ENCODE data around the gene GTF3C4. TPM values are rescaled to one million over a fixed set of nuclear protein-coding genes. Genes with fewer than 3 reads are reported as not detected.

Gene GTF3C4
- total RNA-seq, 1 donor from 2014 or later, result 25.9 TPM

- Mint-ChIP-seq H3K27ac (no peak overlapping the region), H3K27me3 (no peaks in the 10 kb centered on the region), H3K36me3 (peaks cover 31% of the 10 kb centered on the region), H3K9me3 (no peaks in the 10 kb centered on the region), H3K4me1 (ENCODE audit: unreplicated experiment) (no peaks in the 10 kb centered on the region), H3K4me3 (no peak overlapping the region)
- no peak for DNase-seq (ENCODE audit: extremely low spot score, unreplicated experiment)
- TF ChIP-seq CTCF (conservative IDR thresholded peaks at IDR 0.05), result no peak
These were observed 41.5 kb upstream of the GTF3C4 start for GRCh38 chr9:132628746-132629145.

GRCh38 chr9:132630116-132630515, 40.1 kb upstream of the GTF3C4 start:
- Mint-ChIP-seq H3K27me3 (no peaks in the 10 kb centered on the region), H3K4me1 (ENCODE audit: unreplicated experiment) (no peaks in the 10 kb centered on the region), H3K9me3 (no peaks in the 10 kb centered on the region), H3K27ac (no peak overlapping the region), H3K36me3 (peaks cover 26% of the 10 kb centered on the region), H3K4me3 (no peak overlapping the region)
- DNase-seq (ENCODE audit: extremely low spot score, unreplicated experiment), result no peak
- TF ChIP-seq CTCF (conservative IDR thresholded peaks at IDR 0.05), result no peak

GRCh38 chr9:132630811-132631210, 39.5 kb upstream of the GTF3C4 start:
- Mint-ChIP-seq H3K36me3 (peaks cover 20% of the 10 kb centered on the region), H3K27ac (no peak overlapping the region), H3K4me3 (no peak overlapping the region), H3K9me3 (no peaks in the 10 kb centered on the region), H3K4me1 (ENCODE audit: unreplicated experiment) (no peaks in the 10 kb centered on the region), H3K27me3 (no peaks in the 10 kb centered on the region)
- TF ChIP-seq CTCF (conservative IDR thresholded peaks at IDR 0.05), result no peak
- no peak for DNase-seq (ENCODE audit: extremely low spot score, unreplicated experiment)

- DNase-seq (ENCODE audit: extremely low spot score, unreplicated experiment), result no peak
- Mint-ChIP-seq H3K9me3 (no peaks in the 10 kb centered on the region), H3K36me3 (peaks cover 20% of the 10 kb centered on the region), H3K4me3 (no peak overlapping the region), H3K27ac (no peak overlapping the region), H3K4me1 (ENCODE audit: unreplicated experiment) (no peaks in the 10 kb centered on the region), H3K27me3 (no peaks in the 10 kb centered on the region)
- TF ChIP-seq CTCF (conservative IDR thresholded peaks at IDR 0.05), result no peak
These were observed 39.0 kb upstream of the GTF3C4 start for GRCh38 chr9:132631280-132631679.

- no peak for TF ChIP-seq CTCF (conservative IDR thresholded peaks at IDR 0.05)
- Mint-ChIP-seq H3K36me3 (peaks cover 20% of the 10 kb centered on the region), H3K4me1 (ENCODE audit: unreplicated experiment) (no peaks in the 10 kb centered on the region), H3K9me3 (no peaks in the 10 kb centered on the region), H3K27ac (no peak overlapping the region), H3K27me3 (no peaks in the 10 kb centered on the region), H3K4me3 (no peak overlapping the region)
- DNase-seq (ENCODE audit: extremely low spot score, unreplicated experiment), result no peak
These were observed 38.6 kb upstream of the GTF3C4 start for GRCh38 chr9:132631685-132632084.

All from type B pancreatic cell (in vitro differentiated cells).